ENCODE data around the gene BARHL1.

DNA sequence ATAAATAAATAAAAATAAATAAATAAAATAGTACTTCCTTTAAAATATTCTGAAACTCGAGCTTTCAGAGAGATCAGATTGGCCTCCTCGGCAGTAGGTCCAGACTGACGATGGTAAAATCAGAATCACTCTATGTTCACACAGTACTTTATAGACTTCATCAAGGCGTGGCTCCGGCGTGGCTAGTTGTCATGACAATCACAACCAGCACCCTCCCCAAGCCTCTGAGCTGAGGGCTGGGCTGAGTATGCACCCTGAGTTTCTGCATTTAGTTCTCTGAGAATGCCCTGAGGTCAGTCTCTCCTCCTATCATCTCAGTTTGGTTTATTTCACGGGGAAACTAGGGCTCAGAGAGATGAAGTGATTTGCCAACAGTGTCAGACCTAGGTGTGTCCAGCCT lies 43.3 kb upstream of the BARHL1 start:
- no peak for TF ChIP-seq CTCF (conservative IDR thresholded peaks at IDR 0.05; ENCODE audit: low read depth, low read length)
- TF ChIP-seq POLR2A (IDR thresholded peaks at IDR 0.05; ENCODE audit: low read depth, low read length) = no peak

Data from IMR-90 (cell line).